GM15510 (cell line): ENCODE results near the gene BOLA1.

Experiments used
- POLR2A ChIP-seq: IDR thresholded peaks from 3 replicates; pipeline ENCODE4 v1.6.1; 2011; ENCODE audit warnings: borderline replicate concordance; ENCODE audit not compliant: insufficient read length; ENCODE audit errors: extremely low read depth

The BOLA1 gene

GRCh38 chr1:149899460-149900284 is at the start of gene BOLA1:
BOLA1 (plus strand) TSS chr1:149899568; CDS start chr1:149900060, 492 bp downstream.
- TF ChIP-seq POLR2A = peak; percentile 66

GRCh38 chr1:149849947-149850360 is 49.4 kb upstream of the BOLA1 start:
- no peak for TF ChIP-seq POLR2A

- no peak for TF ChIP-seq POLR2A
These were observed 22.0 kb upstream of the BOLA1 start for GRCh38 chr1:149877211-149877946.

- TF ChIP-seq POLR2A = no peak
These were observed 19.8 kb upstream of the BOLA1 start for GRCh38 chr1:149879556-149879955.

- TF ChIP-seq POLR2A = no peak
These were observed 17.5 kb upstream of the BOLA1 start for GRCh38 chr1:149881876-149882275.

GRCh38 chr1:149883598-149884247 is 15.6 kb upstream of the BOLA1 start:
- no peak for TF ChIP-seq POLR2A

GRCh38 chr1:149884433-149885338 is 14.7 kb upstream of the BOLA1 start:
- no peak for TF ChIP-seq POLR2A

GRCh38 chr1:149885339-149886120 is 13.8 kb upstream of the BOLA1 start:
- peak; percentile 63 for TF ChIP-seq POLR2A

- peak; percentile 84 for TF ChIP-seq POLR2A
These were observed 12.8 kb upstream of the BOLA1 start for GRCh38 chr1:149886396-149887195.

- TF ChIP-seq POLR2A = peak; percentile 62
These were observed 12.2 kb upstream of the BOLA1 start for GRCh38 chr1:149887196-149887455.

- peak; percentile 83 for TF ChIP-seq POLR2A
These were observed 11.7 kb upstream of the BOLA1 start for GRCh38 chr1:149887456-149888246.
